ENCODE measurements around the gene ADRA1B.

- no peak for TF ChIP-seq CTCF (conservative IDR thresholded peaks at IDR 0.05; ENCODE audit: low read depth, low read length)
- no peak for TF ChIP-seq EZH2 (IDR thresholded peaks at IDR 0.05; ENCODE audit: low read length, unreplicated experiment)
These were observed 85.2 kb downstream of the ADRA1B start for GRCh38 chr5:160001457-160001856.
